B cell (primary cell): ENCODE measurements around the gene FGF5.
"Not testable (repeated sequence)": the region's sequence is repeated elsewhere in the genome, so short reads cannot be mapped to it uniquely, and the experiment has no call there.

Experiments used
- CTCF ChIP-seq: fragments of 200-600 bp; IDR thresholded peaks from one replicate; pipeline ENCODE4 v1.8.0; 2022; ENCODE audit warnings: antibody characterized with exemption, mild to moderate bottlenecking
- EZH2 ChIP-seq: IDR thresholded peaks from 2 replicates; pipeline ENCODE4 v1.6.1; 2012; ENCODE audit warnings: borderline replicate concordance, low read depth, mild to moderate bottlenecking, moderate library complexity, low read length; ENCODE audit not compliant: insufficient read depth, poor library complexity, severe bottlenecking

GRCh38 chr4:80290665-80291064 is 24.2 kb downstream of the FGF5 start:
- not testable (repeated sequence) for TF ChIP-seq CTCF, EZH2
